SK-N-MC (cell line): ENCODE results near the gene FBXO44.

Experiments used
- DNase-seq: peaks from one replicate; pipeline ENCODE4 v3.0.0-alpha.2; 2011; ENCODE audit warnings: low read depth, low spot score
- H3K27ac ChIP-seq: fragments of 200-600 bp; sonication (generic); 2 replicates; pipeline ENCODE4 v1.5.1; 2016; ENCODE audit warnings: mixed run types
- H3K36me3 ChIP-seq: fragments of 200-600 bp; sonication (generic); 2 replicates; pipeline ENCODE4 v1.6.1; 2017; ENCODE audit warnings: antibody characterized with exemption, low read length, mixed read lengths; ENCODE audit not compliant: insufficient read depth
- H3K4me3 ChIP-seq: fragments of 200-600 bp; sonication (generic); 2 replicates; pipeline ENCODE4 v1.5.1; 2016
- H3K9ac ChIP-seq: fragments of 200-600 bp; sonication (generic); 2 replicates; pipeline ENCODE4 v1.8.0; 2017; ENCODE audit warnings: mixed run types, mixed read lengths; ENCODE audit not compliant: insufficient read length
- H3K9me3 ChIP-seq: fragments of 200-600 bp; sonication (generic); 2 replicates; pipeline ENCODE4 v1.6.1; 2017; ENCODE audit warnings: low read depth, mild to moderate bottlenecking, antibody characterized with exemption, low read length, moderate library complexity, mixed read lengths
- EZH2 ChIP-seq: fragments of 200-600 bp; sonication (generic); IDR thresholded peaks from one replicate; pipeline ENCODE4 v1.6.1; 2017; ENCODE audit warnings: antibody characterized with exemption
- FOXP2 ChIP-seq: optimal IDR thresholded peaks from 2 replicates; pipeline ENCODE3; 2011; ENCODE audit warnings: mild to moderate bottlenecking, moderate library complexity; ENCODE audit not compliant: insufficient read depth; ENCODE audit errors: extremely low read length, control extremely low read depth
- POLR2AphosphoS5 ChIP-seq: IDR thresholded peaks from 2 replicates; pipeline ENCODE4 v1.6.1; 2012; ENCODE audit warnings: mild to moderate bottlenecking, low read depth, low read length, borderline replicate concordance

FBXO44 gene

GRCh38 chr1:11703357-11704193, 48.9 kb downstream of the FBXO44 start:
- H3K9ac ChIP-seq = no peak overlapping the region
- DNase-seq = no peak
- no peaks in the 10 kb centered on the region for H3K9me3 ChIP-seq
- no peak overlapping the region for H3K27ac ChIP-seq
- TF ChIP-seq POLR2AphosphoS5 (no peak), FOXP2 (no peak), EZH2 (no peak)
- H3K36me3 ChIP-seq = no peaks in the 10 kb centered on the region
- no peak overlapping the region for H3K4me3 ChIP-seq

DNA sequence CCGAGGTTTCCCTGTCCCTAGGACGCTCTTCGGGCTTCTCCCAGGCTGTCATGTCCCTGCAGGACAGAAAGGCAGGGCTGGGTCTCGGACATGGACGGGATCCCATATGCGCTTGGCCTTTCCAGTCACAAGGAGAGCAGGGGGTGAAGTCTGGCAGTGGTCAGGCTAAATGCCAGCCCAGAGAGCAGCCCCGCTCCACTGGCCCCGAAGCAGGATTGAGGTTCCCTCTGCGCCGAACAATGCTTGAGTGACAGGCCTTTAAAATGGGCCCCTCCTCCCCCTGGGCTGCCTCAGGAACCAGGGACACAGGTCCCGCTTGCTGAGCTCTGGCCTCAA, 49.5 kb downstream of the FBXO44 start:
- Histone ChIP-seq H3K4me3 (no peak overlapping the region), H3K9me3 (no peaks in the 10 kb centered on the region), H3K9ac (no peak overlapping the region), H3K27ac (no peak overlapping the region), H3K36me3 (no peaks in the 10 kb centered on the region)
- TF ChIP-seq POLR2AphosphoS5 (no peak), EZH2 (no peak), FOXP2 (no peak)
- no peak for DNase-seq

DNA sequence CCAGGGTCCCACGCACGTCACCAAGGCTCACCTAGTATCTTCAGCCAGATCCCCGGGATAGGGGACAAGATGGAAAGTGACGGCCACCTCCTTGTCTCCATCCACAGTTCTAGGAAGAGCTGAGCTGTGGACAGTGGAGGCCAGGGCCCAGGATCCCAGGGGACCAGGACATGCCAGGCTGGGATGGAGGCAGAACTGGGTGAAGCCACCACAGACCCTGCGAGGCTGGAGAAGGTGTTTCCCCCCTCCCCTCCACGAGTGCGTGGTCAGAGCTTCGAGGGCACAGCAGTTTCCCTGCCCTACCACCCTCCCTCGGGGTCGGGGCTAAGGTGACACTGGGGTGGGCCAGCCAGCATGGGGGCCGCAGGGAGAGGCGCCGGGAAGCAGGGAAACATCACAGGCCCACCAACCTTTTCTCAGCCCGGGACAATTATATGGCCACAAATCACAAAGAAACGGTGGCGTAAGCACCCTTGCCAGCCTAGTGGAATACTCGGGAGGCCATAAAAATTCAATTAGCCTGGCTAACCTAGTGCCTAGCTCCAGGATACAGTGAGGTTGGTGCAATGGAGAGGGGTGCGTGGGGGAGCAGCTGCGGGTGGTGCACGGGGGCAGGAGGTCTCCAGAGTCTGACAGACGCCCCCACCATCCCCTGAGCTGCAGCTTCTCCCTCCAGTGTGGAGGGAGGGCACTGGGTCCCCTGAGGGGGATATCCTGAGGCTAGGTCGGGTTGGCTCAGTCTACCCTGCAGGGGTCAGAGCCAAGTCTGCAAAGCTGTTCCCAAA, 50.2 kb downstream of the FBXO44 start:
- Histone ChIP-seq H3K9ac (no peak overlapping the region), H3K4me3 (no peak overlapping the region), H3K27ac (no peak overlapping the region), H3K9me3 (no peaks in the 10 kb centered on the region), H3K36me3 (no peaks in the 10 kb centered on the region)
- no peak for TF ChIP-seq EZH2
- no peak for TF ChIP-seq FOXP2
- TF ChIP-seq POLR2AphosphoS5 = no peak
- no peak for DNase-seq

- Histone ChIP-seq H3K4me3 (no peak overlapping the region), H3K9ac (no peak overlapping the region)
Observed at GRCh38 chr1:11705596-11705995, 50.9 kb downstream of the FBXO44 start.

DNA sequence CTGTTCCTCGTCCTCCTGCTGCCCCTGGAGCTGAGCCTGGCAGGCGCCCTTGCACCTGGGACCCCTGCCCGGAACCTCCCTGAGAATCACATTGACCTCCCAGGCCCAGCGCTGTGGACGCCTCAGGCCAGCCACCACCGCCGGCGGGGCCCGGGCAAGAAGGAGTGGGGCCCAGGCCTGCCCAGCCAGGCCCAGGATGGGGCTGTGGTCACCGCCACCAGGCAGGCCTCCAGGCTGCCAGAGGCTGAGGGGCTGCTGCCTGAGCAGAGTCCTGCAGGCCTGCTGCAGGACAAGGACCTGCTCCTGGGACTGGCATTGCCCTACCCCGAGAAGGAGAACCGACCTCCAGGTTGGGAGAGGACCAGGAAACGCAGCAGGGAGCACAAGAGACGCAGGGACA, 51.6 kb downstream of the FBXO44 start:
- H3K4me3 ChIP-seq = no peak overlapping the region
- no peaks in the 10 kb centered on the region for H3K36me3 ChIP-seq
- TF ChIP-seq POLR2AphosphoS5 (no peak), EZH2 (no peak), FOXP2 (no peak)
- no peaks in the 10 kb centered on the region for H3K9me3 ChIP-seq
- no peak for DNase-seq
- no peak overlapping the region for H3K27ac ChIP-seq
- no peak overlapping the region for H3K9ac ChIP-seq

More at GRCh38 chr1:11705596-11705995, 50.9 kb downstream of the FBXO44 start:
- no peak for TF ChIP-seq POLR2AphosphoS5
- TF ChIP-seq FOXP2 = no peak
- TF ChIP-seq EZH2 = no peak
- Histone ChIP-seq H3K27ac (no peak overlapping the region), H3K36me3 (no peaks in the 10 kb centered on the region), H3K9me3 (no peaks in the 10 kb centered on the region)
- DNase-seq = no peak

- no peaks in the 10 kb centered on the region for H3K36me3 ChIP-seq
- H3K4me3 ChIP-seq = no peak overlapping the region
- H3K9ac ChIP-seq = no peak overlapping the region
- H3K9me3 ChIP-seq = no peaks in the 10 kb centered on the region
- no peak for DNase-seq
- TF ChIP-seq POLR2AphosphoS5 (no peak), EZH2 (no peak), FOXP2 (no peak)
- H3K27ac ChIP-seq = no peak overlapping the region
Observed at GRCh38 chr1:11707621-11708276, 53.1 kb downstream of the FBXO44 start.

- Histone ChIP-seq H3K9ac (no peak overlapping the region), H3K4me3 (no peak overlapping the region), H3K36me3 (no peaks in the 10 kb centered on the region), H3K27ac (no peak overlapping the region), H3K9me3 (no peaks in the 10 kb centered on the region)
- TF ChIP-seq FOXP2 (no peak), POLR2AphosphoS5 (no peak), EZH2 (no peak)
- DNase-seq = no peak
Observed at GRCh38 chr1:11708554-11709350, 54.1 kb downstream of the FBXO44 start.
